D721Med (cell line): ENCODE data around the gene HNRNPM.
"Not testable (repeated sequence)": the region's sequence is repeated elsewhere in the genome, so short reads cannot be mapped to it uniquely, and the experiment has no call there.

Experiments used
- DNase-seq: peaks from one replicate; pipeline ENCODE4 v3.0.0; 2011; ENCODE audit warnings: low spot score; ENCODE audit not compliant: insufficient read length
- FAIRE-seq: peaks from 2 replicates; lab custom pipeline; 2011; peaks lifted over from hg19 to GRCh38; lab: Jason Lieb, UNC
- TF ChIP-seq, protein P1 (sequence below): IDR thresholded peaks from 2 replicates; pipeline ENCODE4 v1.5.1; 2012; ENCODE audit warnings: mild to moderate bottlenecking, control low read depth; ENCODE audit not compliant: insufficient read depth; ENCODE audit errors: missing control alignments

The HNRNPM gene

GRCh38 chr19:8398311-8398771, 46.4 kb upstream of the HNRNPM start:
- TF ChIP-seq, protein P1, sequence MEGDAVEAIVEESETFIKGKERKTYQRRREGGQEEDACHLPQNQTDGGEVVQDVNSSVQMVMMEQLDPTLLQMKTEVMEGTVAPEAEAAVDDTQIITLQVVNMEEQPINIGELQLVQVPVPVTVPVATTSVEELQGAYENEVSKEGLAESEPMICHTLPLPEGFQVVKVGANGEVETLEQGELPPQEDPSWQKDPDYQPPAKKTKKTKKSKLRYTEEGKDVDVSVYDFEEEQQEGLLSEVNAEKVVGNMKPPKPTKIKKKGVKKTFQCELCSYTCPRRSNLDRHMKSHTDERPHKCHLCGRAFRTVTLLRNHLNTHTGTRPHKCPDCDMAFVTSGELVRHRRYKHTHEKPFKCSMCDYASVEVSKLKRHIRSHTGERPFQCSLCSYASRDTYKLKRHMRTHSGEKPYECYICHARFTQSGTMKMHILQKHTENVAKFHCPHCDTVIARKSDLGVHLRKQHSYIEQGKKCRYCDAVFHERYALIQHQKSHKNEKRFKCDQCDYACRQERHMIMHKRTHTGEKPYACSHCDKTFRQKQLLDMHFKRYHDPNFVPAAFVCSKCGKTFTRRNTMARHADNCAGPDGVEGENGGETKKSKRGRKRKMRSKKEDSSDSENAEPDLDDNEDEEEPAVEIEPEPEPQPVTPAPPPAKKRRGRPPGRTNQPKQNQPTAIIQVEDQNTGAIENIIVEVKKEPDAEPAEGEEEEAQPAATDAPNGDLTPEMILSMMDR = no peak
- no peak for DNase-seq
- FAIRE-seq = no peak

DNA sequence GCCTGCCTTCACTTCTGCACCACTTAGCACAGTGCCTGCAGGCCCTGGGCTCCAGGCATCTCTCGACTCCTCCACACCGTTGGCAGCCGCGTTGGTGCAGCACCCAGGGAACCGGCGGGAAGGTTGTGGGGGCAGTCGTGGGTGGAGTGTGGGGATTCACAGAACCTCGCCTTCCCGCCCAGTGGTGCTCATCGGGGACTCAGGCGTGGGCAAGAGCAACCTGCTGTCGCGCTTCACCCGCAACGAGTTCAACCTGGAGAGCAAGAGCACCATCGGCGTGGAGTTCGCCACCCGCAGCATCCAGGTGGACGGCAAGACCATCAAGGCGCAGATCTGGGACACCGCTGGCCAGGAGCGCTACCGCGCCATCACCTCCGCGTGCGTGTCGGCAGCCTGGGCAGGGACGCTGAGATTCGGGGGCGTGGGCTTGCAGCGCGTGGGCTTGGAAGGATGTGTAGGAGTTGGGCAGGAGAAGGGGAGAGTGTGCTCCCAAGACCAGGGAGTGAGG, 45.0 kb upstream of the HNRNPM start:
- no peak for FAIRE-seq

GRCh38 chr19:8401981-8402411, 42.8 kb upstream of the HNRNPM start:
- TF ChIP-seq, protein P1 = no peak
- DNase-seq (no peak), FAIRE-seq (no peak)

More for the DNA sequence above, 45.0 kb upstream of the HNRNPM start:
- TF ChIP-seq, protein P1 = no peak
- no peak for DNase-seq

- FAIRE-seq (no peak), DNase-seq (no peak)
- TF ChIP-seq, protein P1 = no peak
Measured at GRCh38 chr19:8403098-8403819, 41.5 kb upstream of the HNRNPM start.

DNA sequence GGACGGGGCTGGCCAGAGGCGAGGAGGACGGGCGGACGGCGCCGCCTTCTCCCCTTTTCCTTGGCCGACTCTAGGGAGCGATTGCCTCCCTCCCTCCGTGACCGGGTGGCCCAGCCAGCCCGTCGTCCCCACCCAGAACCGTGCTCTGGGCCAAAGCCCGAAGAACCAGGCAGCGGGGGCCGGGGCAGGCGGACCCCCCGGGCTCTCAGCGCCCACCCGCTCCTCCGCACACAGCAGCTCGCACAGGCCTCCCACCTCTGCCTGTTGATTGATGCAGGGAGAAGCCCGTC, 41.0 kb upstream of the HNRNPM start:
- DNase-seq (no peak), FAIRE-seq (no peak)
- TF ChIP-seq, protein P1 = no peak

GRCh38 chr19:8404391-8405151, 40.2 kb upstream of the HNRNPM start:
- no peak for DNase-seq
- FAIRE-seq = no peak
- TF ChIP-seq, protein P1 = no peak

GRCh38 chr19:8410718-8411117, 34.1 kb upstream of the HNRNPM start:
- not testable (repeated sequence) for FAIRE-seq, DNase-seq
